PFSK-1 (cell line): ENCODE data around the gene RNF121.

ENCODE experiments used
- POLR2AphosphoS5 ChIP-seq: IDR thresholded peaks from 2 replicates; pipeline ENCODE4 v1.6.1; 2012; ENCODE audit warnings: low read depth, mild to moderate bottlenecking, control low read depth, low read length, moderate library complexity
- TAF1 ChIP-seq: IDR thresholded peaks from 2 replicates; pipeline ENCODE4 v1.6.1; 2012; ENCODE audit warnings: low read length, control low read depth, borderline replicate concordance; ENCODE audit not compliant: insufficient read depth

DNA sequence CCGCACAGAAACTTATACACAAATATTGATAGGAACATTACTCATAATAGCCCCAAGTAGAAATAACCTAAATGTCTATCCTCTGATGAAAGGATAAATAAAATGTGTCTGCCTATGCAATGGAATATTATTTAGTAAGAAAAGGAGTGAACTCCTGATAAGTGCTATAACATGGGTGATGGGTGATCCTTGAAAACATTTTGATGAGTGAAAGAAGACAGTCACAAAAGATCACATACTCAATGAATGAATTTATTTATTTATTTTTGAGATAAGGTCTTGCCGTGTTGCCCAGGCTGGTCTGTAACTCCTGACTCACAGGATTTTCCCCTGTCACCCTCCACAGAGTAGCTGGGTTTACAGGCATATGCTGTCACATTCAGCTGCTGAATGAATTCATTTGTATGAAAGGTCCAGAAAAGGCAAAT, 17.3 kb downstream of the RNF121 start:
- TF ChIP-seq TAF1 (no peak), POLR2AphosphoS5 (no peak)
